Nephron progenitor cell (in vitro differentiated cells): Measurements from ENCODE around the gene CTDP1.
"Not testable (repeated sequence)": the region's sequence is repeated elsewhere in the genome, so short reads cannot be mapped to it uniquely, and the experiment has no call there.

ENCODE experiments used
- DNase-seq: peaks from one replicate; pipeline ENCODE4 v3.0.0; 2021
- H3K27ac Mint-ChIP-seq: 2 replicates; pipeline ENCODE4 v1.8.0; 2021; ENCODE audit warnings: mild to moderate bottlenecking, moderate library complexity, mixed read lengths
- H3K27me3 Mint-ChIP-seq: 2 replicates; pipeline ENCODE4 v1.8.0; 2021; ENCODE audit warnings: mild to moderate bottlenecking, low read depth, mixed read lengths; ENCODE audit not compliant: poor library complexity
- H3K36me3 Mint-ChIP-seq: 2 replicates; pipeline ENCODE4 v1.8.0; 2021; ENCODE audit warnings: low read depth, mixed read lengths
- H3K4me1 Mint-ChIP-seq: 2 replicates; pipeline ENCODE4 v1.8.0; 2021; ENCODE audit warnings: mixed read lengths
- H3K4me3 Mint-ChIP-seq: 2 replicates; pipeline ENCODE4 v1.8.0; 2021; ENCODE audit warnings: mild to moderate bottlenecking, moderate library complexity, mixed read lengths
- H3K9me3 Mint-ChIP-seq: 2 replicates; pipeline ENCODE4 v1.8.0; 2021; ENCODE audit warnings: mild to moderate bottlenecking, moderate library complexity, mixed read lengths
- CTCF ChIP-seq: fragments of 200-600 bp; sonication (generic); IDR thresholded peaks from 2 replicates; pipeline ENCODE4 v1.5.0; 2021; ENCODE audit warnings: antibody characterized with exemption

CTDP1 gene

GRCh38 chr18:79725486-79725885, 45.9 kb downstream of the CTDP1 start:
- peaks cover 85% of the 10 kb centered on the region for H3K36me3 Mint-ChIP-seq
- no peak for TF ChIP-seq CTCF
- H3K4me3 Mint-ChIP-seq = no peak overlapping the region
- H3K9me3 Mint-ChIP-seq = peaks cover 6% of the 10 kb centered on the region
- DNase-seq = no peak
- peak overlapping the region; percentile 37 for H3K27ac Mint-ChIP-seq
- peaks cover 12% of the 10 kb centered on the region for H3K4me1 Mint-ChIP-seq
- H3K27me3 Mint-ChIP-seq = no peaks in the 10 kb centered on the region

- peaks cover 89% of the 10 kb centered on the region for H3K36me3 Mint-ChIP-seq
- TF ChIP-seq CTCF = no peak
- no peak for DNase-seq
- H3K9me3 Mint-ChIP-seq = peaks cover 15% of the 10 kb centered on the region
- peaks cover 12% of the 10 kb centered on the region for H3K4me1 Mint-ChIP-seq
- no peak overlapping the region for H3K4me3 Mint-ChIP-seq
- no peaks in the 10 kb centered on the region for H3K27me3 Mint-ChIP-seq
- no peak overlapping the region for H3K27ac Mint-ChIP-seq
Measured at GRCh38 chr18:79726721-79727120, 47.1 kb downstream of the CTDP1 start.

GRCh38 chr18:79727211-79727610, 47.6 kb downstream of the CTDP1 start:
- Mint-ChIP-seq H3K27ac (peak overlapping the region; percentile 83), H3K4me1 (peaks cover 12% of the 10 kb centered on the region), H3K4me3 (no peak overlapping the region), H3K9me3 (peaks cover 19% of the 10 kb centered on the region), H3K36me3 (peaks cover 93% of the 10 kb centered on the region), H3K27me3 (no peaks in the 10 kb centered on the region)
- no peak for DNase-seq
- no peak for TF ChIP-seq CTCF

- Mint-ChIP-seq H3K4me1 (peaks cover 12% of the 10 kb centered on the region), H3K27me3 (no peaks in the 10 kb centered on the region), H3K36me3 (peaks cover 94% of the 10 kb centered on the region), H3K9me3 (peaks cover 23% of the 10 kb centered on the region), H3K27ac (no peak overlapping the region), H3K4me3 (no peak overlapping the region)
- TF ChIP-seq CTCF = no peak
- no peak for DNase-seq
Measured at GRCh38 chr18:79728931-79729586, 49.5 kb downstream of the CTDP1 start.

GRCh38 chr18:79729611-79730010, 50.0 kb downstream of the CTDP1 start:
- TF ChIP-seq CTCF = no peak
- peaks cover 23% of the 10 kb centered on the region for H3K9me3 Mint-ChIP-seq
- H3K36me3 Mint-ChIP-seq = peaks cover 94% of the 10 kb centered on the region
- no peaks in the 10 kb centered on the region for H3K27me3 Mint-ChIP-seq
- H3K27ac Mint-ChIP-seq = no peak overlapping the region
- no peak overlapping the region for H3K4me3 Mint-ChIP-seq
- no peak for DNase-seq
- H3K4me1 Mint-ChIP-seq = peaks cover 12% of the 10 kb centered on the region

- no peak for DNase-seq
- H3K4me1 Mint-ChIP-seq = peaks cover 6% of the 10 kb centered on the region
- no peak for TF ChIP-seq CTCF
- peaks cover 23% of the 10 kb centered on the region for H3K9me3 Mint-ChIP-seq
- H3K27me3 Mint-ChIP-seq = no peaks in the 10 kb centered on the region
- H3K4me3 Mint-ChIP-seq = no peak overlapping the region
- H3K36me3 Mint-ChIP-seq = peaks cover 91% of the 10 kb centered on the region
- no peak overlapping the region for H3K27ac Mint-ChIP-seq
Measured at GRCh38 chr18:79730804-79731203, 51.2 kb downstream of the CTDP1 start.

- H3K27me3 Mint-ChIP-seq, H3K4me3 Mint-ChIP-seq, DNase-seq, H3K27ac Mint-ChIP-seq, H3K4me1 Mint-ChIP-seq: not testable (repeated sequence)
- Mint-ChIP-seq H3K36me3 (peaks cover 81% of the 10 kb centered on the region), H3K9me3 (peaks cover 23% of the 10 kb centered on the region)
Measured at GRCh38 chr18:79731881-79732720, 52.5 kb downstream of the CTDP1 start.
